ENCODE measurements around the gene DHX38.

DNA sequence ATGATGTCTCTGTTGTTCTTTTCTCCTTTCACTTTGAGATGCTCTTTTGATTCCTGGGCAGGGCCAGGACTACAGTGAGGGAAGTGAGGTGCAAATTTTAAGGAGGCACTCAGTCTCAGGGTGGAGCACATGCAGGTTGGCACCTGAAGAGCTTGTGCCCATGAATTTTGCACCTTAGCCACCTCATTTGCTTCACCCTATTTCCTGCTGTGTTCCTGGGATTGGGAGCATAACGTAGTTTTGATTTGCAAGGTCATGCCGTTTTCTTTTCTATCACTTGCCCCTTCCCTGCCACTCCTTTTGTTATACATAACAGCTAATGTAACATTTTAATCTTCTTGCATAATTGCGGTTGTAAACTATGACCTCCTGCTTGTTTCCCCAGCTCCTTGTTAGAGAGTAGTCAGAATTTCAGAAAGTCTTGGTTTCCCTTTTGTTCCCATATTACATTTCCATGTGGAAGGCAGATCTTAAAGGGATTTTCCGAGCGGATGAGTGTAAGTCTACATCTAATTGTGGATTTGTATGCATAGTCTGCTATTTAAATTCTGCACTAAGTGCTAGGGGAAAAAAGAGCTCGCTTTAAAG, 68.6 kb downstream of the DHX38 start:
- TF ChIP-seq POLR2AphosphoS5 (IDR thresholded peaks at IDR 0.05; ENCODE audit: borderline replicate concordance, low read depth, low read length) (no peak), EZH2 (IDR thresholded peaks at IDR 0.05) (no peak), FOXP2 (optimal IDR thresholded peaks at IDR 0.05; ENCODE audit: control extremely low read depth, extremely low read length, insufficient read depth) (no peak)
